SK-N-SH (cell line): ENCODE measurements around the gene PHLDA3.

Experiments used
- CTCF ChIP-seq: fragments of 200-600 bp; sonication (generic); IDR thresholded peaks from 2 replicates; pipeline ENCODE4 v1.6.1; 2017; ENCODE audit warnings: antibody characterized with exemption, mild to moderate bottlenecking, moderate library complexity
- EZH2phosphoT487 ChIP-seq: fragments of 200-600 bp; sonication (generic); IDR thresholded peaks from 2 replicates; pipeline ENCODE4 v1.6.1; 2017; ENCODE audit warnings: low read depth, mixed run types, mild to moderate bottlenecking, antibody characterized with exemption, moderate library complexity, borderline replicate concordance
- GABPA ChIP-seq: IDR thresholded peaks from 2 replicates; pipeline ENCODE4 v1.4.0; 2012; ENCODE audit warnings: low read depth, mild to moderate bottlenecking
- NFIC ChIP-seq: IDR thresholded peaks from 2 replicates; pipeline ENCODE4 v1.4.0; 2012; ENCODE audit warnings: borderline replicate concordance
- TEAD4 ChIP-seq: IDR thresholded peaks from 2 replicates; pipeline ENCODE4 v1.4.0; 2012; ENCODE audit warnings: mild to moderate bottlenecking, borderline replicate concordance; ENCODE audit not compliant: insufficient read depth

- TF ChIP-seq GABPA (no peak), NFIC (no peak; the same call in 1 of the 2 replicates), EZH2phosphoT487 (no peak), CTCF (no peak), TEAD4 (no peak)
These were observed 12.3 kb downstream of the PHLDA3 start for GRCh38 chr1:201456499-201457309.
